Body of pancreas (tissue), 4 donors: ENCODE results near the gene EDIL3.

Source experiments
- POLR2A ChIP-seq, 3 donors: fragments of 450-650 bp; IDR thresholded peaks; one replicate each; pipeline ENCODE4 v1.6.1; 2016; ENCODE audit warnings: antibody characterized with exemption in 3 of 3, mild to moderate bottlenecking in 2 of 3
- TF ChIP-seq, protein P1 (sequence below), 7 experiments: fragments of 450-650 bp in 4 of 7; fragments of 200-600 bp in 3 of 7; sonication (generic) in 3 of 7; IDR thresholded peaks; one replicate each; pipeline ENCODE4 v1.5.1; 2016 to 2019; ENCODE audit warnings: antibody characterized with exemption in 7 of 7

DNA sequence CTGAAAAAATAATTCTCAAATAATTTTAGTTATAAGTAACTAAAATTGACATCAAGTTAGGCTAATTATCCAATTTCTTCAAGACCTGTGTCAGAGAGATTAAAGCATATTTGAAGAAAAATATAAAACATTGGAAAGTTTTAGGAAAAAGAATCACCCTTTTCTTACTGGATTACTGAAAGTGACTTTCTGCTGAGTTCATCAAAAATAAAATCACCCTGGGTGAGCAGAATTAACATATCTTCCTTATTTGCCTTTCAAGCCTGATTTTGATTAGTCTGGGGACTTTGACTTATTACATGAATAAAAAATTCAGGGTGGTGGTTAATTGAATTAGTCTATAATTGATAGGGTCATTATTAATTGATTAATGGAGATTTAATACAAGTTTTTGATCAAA, 411.8 kb downstream of the EDIL3 start:
- no peak for TF ChIP-seq POLR2A (IDR thresholded peaks at IDR 0.05)
- TF ChIP-seq, protein P1, sequence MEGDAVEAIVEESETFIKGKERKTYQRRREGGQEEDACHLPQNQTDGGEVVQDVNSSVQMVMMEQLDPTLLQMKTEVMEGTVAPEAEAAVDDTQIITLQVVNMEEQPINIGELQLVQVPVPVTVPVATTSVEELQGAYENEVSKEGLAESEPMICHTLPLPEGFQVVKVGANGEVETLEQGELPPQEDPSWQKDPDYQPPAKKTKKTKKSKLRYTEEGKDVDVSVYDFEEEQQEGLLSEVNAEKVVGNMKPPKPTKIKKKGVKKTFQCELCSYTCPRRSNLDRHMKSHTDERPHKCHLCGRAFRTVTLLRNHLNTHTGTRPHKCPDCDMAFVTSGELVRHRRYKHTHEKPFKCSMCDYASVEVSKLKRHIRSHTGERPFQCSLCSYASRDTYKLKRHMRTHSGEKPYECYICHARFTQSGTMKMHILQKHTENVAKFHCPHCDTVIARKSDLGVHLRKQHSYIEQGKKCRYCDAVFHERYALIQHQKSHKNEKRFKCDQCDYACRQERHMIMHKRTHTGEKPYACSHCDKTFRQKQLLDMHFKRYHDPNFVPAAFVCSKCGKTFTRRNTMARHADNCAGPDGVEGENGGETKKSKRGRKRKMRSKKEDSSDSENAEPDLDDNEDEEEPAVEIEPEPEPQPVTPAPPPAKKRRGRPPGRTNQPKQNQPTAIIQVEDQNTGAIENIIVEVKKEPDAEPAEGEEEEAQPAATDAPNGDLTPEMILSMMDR (IDR thresholded peaks at IDR 0.05) = no peak
